ENCODE results near the gene STIP1. TPM values are rescaled to one million over a fixed set of nuclear protein-coding genes. Genes with fewer than 3 reads are reported as not detected.
A peak's percentile ranks its signal among the peaks of the same experiment; 100 is the strongest.
"Not testable (repeated sequence)": the region's sequence is repeated elsewhere in the genome, so short reads cannot be mapped to it uniquely, and the experiment has no call there.

STIP1 gene
- polyA plus RNA-seq, 1 donor = 109 TPM

- no CpG with 5 or more reads among the region's 43 CpGs for WGBS (ENCODE audit: insufficient coverage, low lambda C conversion rate)
- H3K9me3 ChIP-seq (ENCODE audit: control insufficient read depth, low read depth, low read length); DNase-seq; H3K4me3 ChIP-seq (ENCODE audit: low read length); H3K27me3 ChIP-seq (ENCODE audit: control insufficient read depth, insufficient read depth, low read length): not testable (repeated sequence)
- H3K36me3 ChIP-seq (ENCODE audit: control insufficient read depth, insufficient read depth, low read length) = peaks cover 16% of the 10 kb centered on the region
- H3K27ac ChIP-seq (ENCODE audit: low read length) = peak overlapping the region; percentile 89
- H3K4me1 ChIP-seq (ENCODE audit: control insufficient read depth, insufficient read depth, low read length) = peaks cover 52% of the 10 kb centered on the region
Measured at GRCh38 chr11:64246621-64246870, 60.6 kb downstream of the STIP1 start.

GRCh38 chr11:64246871-64247728, 61.1 kb downstream of the STIP1 start, which contains the start of gene PPP1R14B:
Gene PPP1R14B (minus strand): TSS chr11:64246943. CDS start chr11:64246673, 270 bp downstream.
- Histone ChIP-seq H3K36me3 (ENCODE audit: control insufficient read depth, insufficient read depth, low read length) (peaks cover 16% of the 10 kb centered on the region), H3K27ac (ENCODE audit: low read length) (peak within 1 kb of the TSS; percentile 91), H3K4me1 (ENCODE audit: control insufficient read depth, insufficient read depth, low read length) (peaks cover 52% of the 10 kb centered on the region), H3K4me3 (ENCODE audit: low read length) (peak within 1 kb of the TSS; percentile 83), H3K27me3 (ENCODE audit: control insufficient read depth, insufficient read depth, low read length) (no peaks in the 10 kb centered on the region), H3K9me3 (ENCODE audit: control insufficient read depth, low read depth, low read length) (no peaks in the 10 kb centered on the region)
- DNase-seq = peak; percentile 74 to 86
- WGBS (ENCODE audit: insufficient coverage, low lambda C conversion rate) = no CpG with 5 or more reads among the region's 74 CpGs

- Histone ChIP-seq H3K27me3 (ENCODE audit: control insufficient read depth, insufficient read depth, low read length) (no peaks in the 10 kb centered on the region), H3K4me1 (ENCODE audit: control insufficient read depth, insufficient read depth, low read length) (peaks cover 49% of the 10 kb centered on the region), H3K36me3 (ENCODE audit: control insufficient read depth, insufficient read depth, low read length) (peaks cover 15% of the 10 kb centered on the region), H3K9me3 (ENCODE audit: control insufficient read depth, low read depth, low read length) (no peaks in the 10 kb centered on the region), H3K27ac (ENCODE audit: low read length) (peak overlapping the region; percentile 91), H3K4me3 (ENCODE audit: low read length) (peak overlapping the region; percentile 80)
- DNase-seq = peak in 1 of 2 donors; percentile 64
- 20% methylated on average over 2 of the region's 31 CpGs for WGBS (ENCODE audit: insufficient coverage, low lambda C conversion rate)
Measured at GRCh38 chr11:64247729-64248531, 62.0 kb downstream of the STIP1 start.

GRCh38 chr11:64248578-64248977, 62.6 kb downstream of the STIP1 start:
- peaks cover 51% of the 10 kb centered on the region for H3K4me1 ChIP-seq (ENCODE audit: control insufficient read depth, insufficient read depth, low read length)

GRCh38 chr11:64249038-64249437, 63.1 kb downstream of the STIP1 start:
- Histone ChIP-seq H3K36me3 (ENCODE audit: control insufficient read depth, insufficient read depth, low read length) (peaks cover 13% of the 10 kb centered on the region), H3K4me1 (ENCODE audit: control insufficient read depth, insufficient read depth, low read length) (peaks cover 54% of the 10 kb centered on the region), H3K27ac (ENCODE audit: low read length) (no peak overlapping the region), H3K27me3 (ENCODE audit: control insufficient read depth, insufficient read depth, low read length) (no peaks in the 10 kb centered on the region), H3K9me3 (ENCODE audit: control insufficient read depth, low read depth, low read length) (no peaks in the 10 kb centered on the region), H3K4me3 (ENCODE audit: low read length) (no peak overlapping the region)
- WGBS (ENCODE audit: insufficient coverage, low lambda C conversion rate) = no CpG with 5 or more reads among the region's 4 CpGs
- DNase-seq = no peak

More at GRCh38 chr11:64248578-64248977, 62.6 kb downstream of the STIP1 start:
- no peak for DNase-seq
- no CpG with 5 or more reads among the region's 7 CpGs for WGBS (ENCODE audit: insufficient coverage, low lambda C conversion rate)
- no peaks in the 10 kb centered on the region for H3K9me3 ChIP-seq (ENCODE audit: control insufficient read depth, low read depth, low read length)
- peaks cover 14% of the 10 kb centered on the region for H3K36me3 ChIP-seq (ENCODE audit: control insufficient read depth, insufficient read depth, low read length)
- H3K27ac ChIP-seq (ENCODE audit: low read length) = no peak overlapping the region
- H3K4me3 ChIP-seq (ENCODE audit: low read length) = no peak overlapping the region
- H3K27me3 ChIP-seq (ENCODE audit: control insufficient read depth, insufficient read depth, low read length) = no peaks in the 10 kb centered on the region

- Histone ChIP-seq H3K4me1 (ENCODE audit: control insufficient read depth, insufficient read depth, low read length) (peaks cover 57% of the 10 kb centered on the region), H3K9me3 (ENCODE audit: control insufficient read depth, low read depth, low read length) (no peaks in the 10 kb centered on the region), H3K4me3 (ENCODE audit: low read length) (no peak overlapping the region), H3K27ac (ENCODE audit: low read length) (no peak overlapping the region), H3K27me3 (ENCODE audit: control insufficient read depth, insufficient read depth, low read length) (no peaks in the 10 kb centered on the region), H3K36me3 (ENCODE audit: control insufficient read depth, insufficient read depth, low read length) (peaks cover 17% of the 10 kb centered on the region)
- no peak for DNase-seq
- no CpG with 5 or more reads among the region's 8 CpGs for WGBS (ENCODE audit: insufficient coverage, low lambda C conversion rate)
Measured at GRCh38 chr11:64249563-64250414, 63.8 kb downstream of the STIP1 start.

- no peak for DNase-seq
- no peaks in the 10 kb centered on the region for H3K9me3 ChIP-seq (ENCODE audit: control insufficient read depth, low read depth, low read length)
- peaks cover 24% of the 10 kb centered on the region for H3K36me3 ChIP-seq (ENCODE audit: control insufficient read depth, insufficient read depth, low read length)
- WGBS (ENCODE audit: insufficient coverage, low lambda C conversion rate) = no CpG with 5 or more reads among the region's 13 CpGs
- H3K4me1 ChIP-seq (ENCODE audit: control insufficient read depth, insufficient read depth, low read length) = peaks cover 52% of the 10 kb centered on the region
- no peak overlapping the region for H3K27ac ChIP-seq (ENCODE audit: low read length)
- peak overlapping the region; percentile 73 for H3K4me3 ChIP-seq (ENCODE audit: low read length)
- no peaks in the 10 kb centered on the region for H3K27me3 ChIP-seq (ENCODE audit: control insufficient read depth, insufficient read depth, low read length)
Measured at GRCh38 chr11:64250415-64251015, 64.5 kb downstream of the STIP1 start.

GRCh38 chr11:64251016-64251752, 65.2 kb downstream of the STIP1 start, which contains the start of gene PLCB3:
Gene PLCB3 (plus strand): TSS chr11:64251530. CDS start chr11:64251650, 120 bp downstream.
- H3K4me3 ChIP-seq (ENCODE audit: low read length) = peak within 1 kb of the TSS; percentile 90
- peak in 1 of 2 donors; percentile 57 for DNase-seq
- H3K4me1 ChIP-seq (ENCODE audit: control insufficient read depth, insufficient read depth, low read length) = peaks cover 52% of the 10 kb centered on the region
- H3K27me3 ChIP-seq (ENCODE audit: control insufficient read depth, insufficient read depth, low read length) = no peaks in the 10 kb centered on the region
- H3K36me3 ChIP-seq (ENCODE audit: control insufficient read depth, insufficient read depth, low read length) = peaks cover 31% of the 10 kb centered on the region
- peak within 1 kb of the TSS; percentile 90 for H3K27ac ChIP-seq (ENCODE audit: low read length)
- no peaks in the 10 kb centered on the region for H3K9me3 ChIP-seq (ENCODE audit: control insufficient read depth, low read depth, low read length)
- WGBS (ENCODE audit: insufficient coverage, low lambda C conversion rate) = no CpG with 5 or more reads among the region's 75 CpGs

GRCh38 chr11:64251753-64252002, 65.7 kb downstream of the STIP1 start:
- Histone ChIP-seq H3K4me1 (ENCODE audit: control insufficient read depth, insufficient read depth, low read length) (peaks cover 52% of the 10 kb centered on the region), H3K36me3 (ENCODE audit: control insufficient read depth, insufficient read depth, low read length) (peaks cover 36% of the 10 kb centered on the region), H3K9me3 (ENCODE audit: control insufficient read depth, low read depth, low read length) (no peaks in the 10 kb centered on the region), H3K27me3 (ENCODE audit: control insufficient read depth, insufficient read depth, low read length) (no peaks in the 10 kb centered on the region), H3K27ac (ENCODE audit: low read length) (peak overlapping the region; percentile 90), H3K4me3 (ENCODE audit: low read length) (peak overlapping the region; percentile 90)
- DNase-seq = peak in 1 of 2 donors; percentile 62
- WGBS (ENCODE audit: insufficient coverage, low lambda C conversion rate) = no CpG with 5 or more reads among the region's 18 CpGs
